ENCODE data around the gene DROSHA. TPM values are rescaled to one million over a fixed set of nuclear protein-coding genes. Genes with fewer than 3 reads are reported as not detected.

Gene DROSHA
- total RNA-seq, 2 donors from 2014 or later = 45.6 to 57.4 TPM

DNA sequence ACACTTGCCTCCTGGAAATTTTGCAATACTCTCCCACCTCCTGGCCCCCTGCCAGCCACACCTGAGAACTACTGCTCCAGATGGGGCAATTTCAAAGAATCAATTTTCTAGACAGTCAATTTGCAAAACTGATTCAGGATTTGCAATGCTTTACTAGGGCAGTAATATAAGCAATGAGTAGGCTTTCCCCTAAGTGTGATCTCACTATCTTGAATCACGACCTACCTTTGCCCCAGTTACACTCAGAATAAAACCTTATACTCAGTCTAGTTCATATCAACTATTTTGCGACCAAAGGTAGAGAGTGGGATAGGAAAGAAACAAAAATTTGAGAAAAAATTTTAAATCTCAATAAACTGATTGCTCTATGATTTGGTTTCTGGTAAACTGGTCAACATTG lies 54.4 kb downstream of the DROSHA start:
- ATAC-seq = no peak
- H3K36me3 Mint-ChIP-seq (ENCODE audit: low read depth) = peaks cover 25% of the 10 kb centered on the region

DNA sequence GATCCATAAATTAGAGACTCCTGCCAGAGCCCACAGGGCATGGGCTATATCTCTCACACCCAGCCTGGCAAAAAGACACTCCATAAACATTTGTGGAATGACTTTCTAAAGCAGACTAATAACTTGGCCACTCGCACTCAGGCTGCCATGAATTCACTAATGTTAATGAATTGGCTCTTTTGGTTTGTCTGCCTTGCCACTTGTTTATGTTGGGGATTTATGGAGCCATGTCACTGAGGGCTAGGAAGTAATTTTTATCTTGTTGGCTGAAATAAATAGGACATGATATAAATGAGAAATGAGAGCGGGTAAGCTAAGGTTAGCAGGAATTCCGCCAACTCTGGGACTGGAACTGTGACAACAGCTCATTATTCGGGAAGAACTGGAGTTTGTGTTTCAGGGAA lies 55.2 kb downstream of the DROSHA start:
- no peaks in the 10 kb centered on the region for H3K27me3 Mint-ChIP-seq
- no peak for ATAC-seq
- H3K27ac Mint-ChIP-seq = no peak overlapping the region
- peaks cover 6% of the 10 kb centered on the region for H3K4me1 Mint-ChIP-seq
- no peaks in the 10 kb centered on the region for H3K9me3 ChIP-seq (ENCODE audit: control insufficient read depth, low read length, poor library complexity, severe bottlenecking)
- H3K36me3 Mint-ChIP-seq (ENCODE audit: low read depth) = peaks cover 17% of the 10 kb centered on the region
- no peak for DNase-seq
- no peak overlapping the region for H3K4me3 Mint-ChIP-seq

More for the DNA sequence above, 54.4 kb downstream of the DROSHA start:
- peaks cover 10% of the 10 kb centered on the region for H3K4me1 Mint-ChIP-seq
- no peak overlapping the region for H3K27ac Mint-ChIP-seq
- H3K4me3 Mint-ChIP-seq = no peak overlapping the region
- DNase-seq = no peak
- H3K9me3 ChIP-seq (ENCODE audit: control insufficient read depth, low read length, poor library complexity, severe bottlenecking) = no peaks in the 10 kb centered on the region
- H3K27me3 Mint-ChIP-seq = no peaks in the 10 kb centered on the region

DNA sequence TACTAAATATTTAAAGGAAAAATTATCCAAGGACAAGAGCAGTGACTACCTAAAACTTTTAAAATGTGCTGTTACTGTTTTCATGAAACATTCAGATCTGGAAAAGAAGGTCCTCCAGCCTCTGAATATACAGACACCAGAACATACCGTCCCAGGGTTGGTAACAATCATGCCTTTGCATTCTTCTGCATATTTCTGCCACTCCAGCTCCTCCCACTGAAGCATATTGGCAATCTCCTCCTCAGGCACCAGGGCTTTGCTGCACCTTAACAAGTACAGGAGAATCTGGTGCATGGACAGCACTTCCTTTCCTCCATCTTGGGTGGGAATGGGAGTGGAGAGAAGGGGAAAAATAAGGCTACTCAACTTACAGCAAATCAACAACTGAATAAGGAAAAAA lies 60.0 kb downstream of the DROSHA start:
- DNase-seq (no peak), ATAC-seq (no peak)
- peaks cover 2% of the 10 kb centered on the region for H3K4me1 Mint-ChIP-seq
- no peaks in the 10 kb centered on the region for H3K27me3 Mint-ChIP-seq
- H3K4me3 Mint-ChIP-seq = no peak overlapping the region
- H3K36me3 Mint-ChIP-seq (ENCODE audit: low read depth) = peaks cover 16% of the 10 kb centered on the region
- no peaks in the 10 kb centered on the region for H3K9me3 ChIP-seq (ENCODE audit: control insufficient read depth, low read length, poor library complexity, severe bottlenecking)
- no peak overlapping the region for H3K27ac Mint-ChIP-seq

DNA sequence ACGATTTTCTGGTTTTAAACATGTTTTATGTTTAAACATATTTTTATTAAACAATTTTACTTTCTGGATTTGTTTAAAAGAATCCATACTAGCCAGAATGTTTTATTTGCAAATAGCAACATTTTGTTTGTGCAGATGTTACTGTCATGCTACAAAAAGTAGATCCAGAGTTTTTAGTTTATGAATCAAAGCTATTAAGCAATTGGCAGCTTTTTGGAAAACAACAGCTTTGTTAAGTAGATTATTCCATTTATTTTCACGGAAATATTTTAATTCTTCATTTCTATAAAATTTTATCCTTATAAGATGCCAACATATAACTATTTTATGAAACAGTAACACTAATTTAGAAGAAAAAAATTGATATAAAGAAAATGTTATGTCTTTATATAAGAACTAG lies 60.9 kb downstream of the DROSHA start:
- H3K27ac Mint-ChIP-seq = no peak overlapping the region
- H3K4me1 Mint-ChIP-seq = peaks cover 2% of the 10 kb centered on the region
- H3K9me3 ChIP-seq (ENCODE audit: control insufficient read depth, low read length, poor library complexity, severe bottlenecking) = no peaks in the 10 kb centered on the region
- no peaks in the 10 kb centered on the region for H3K27me3 Mint-ChIP-seq
- no peak for DNase-seq
- H3K36me3 Mint-ChIP-seq (ENCODE audit: low read depth) = peaks cover 14% of the 10 kb centered on the region
- ATAC-seq = no peak
- no peak overlapping the region for H3K4me3 Mint-ChIP-seq

DNA sequence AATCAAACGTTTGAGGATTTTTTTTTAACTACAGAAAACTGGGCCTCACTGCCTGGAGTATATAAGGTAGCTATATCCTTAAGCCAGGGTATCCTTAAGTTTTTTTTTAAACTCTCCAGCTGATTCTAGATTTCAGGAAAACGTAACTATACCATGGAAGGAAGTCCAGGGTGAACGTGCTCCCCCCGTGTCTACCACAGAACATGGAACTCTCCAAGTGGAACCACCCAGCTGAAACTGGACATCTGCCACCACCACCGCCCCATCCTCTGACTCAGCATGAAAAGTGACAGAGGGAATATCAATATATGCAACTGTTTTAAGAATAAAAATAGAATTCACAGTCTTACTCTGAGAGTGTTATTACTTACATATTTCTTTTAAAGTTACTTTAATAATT lies 61.3 kb downstream of the DROSHA start:
- H3K27ac Mint-ChIP-seq = no peak overlapping the region
- DNase-seq (no peak), ATAC-seq (no peak)
- H3K4me1 Mint-ChIP-seq = peaks cover 2% of the 10 kb centered on the region
- H3K27me3 Mint-ChIP-seq = no peaks in the 10 kb centered on the region
- H3K9me3 ChIP-seq (ENCODE audit: control insufficient read depth, low read length, poor library complexity, severe bottlenecking) = no peaks in the 10 kb centered on the region
- H3K4me3 Mint-ChIP-seq = no peak overlapping the region
- peaks cover 13% of the 10 kb centered on the region for H3K36me3 Mint-ChIP-seq (ENCODE audit: low read depth)

DNA sequence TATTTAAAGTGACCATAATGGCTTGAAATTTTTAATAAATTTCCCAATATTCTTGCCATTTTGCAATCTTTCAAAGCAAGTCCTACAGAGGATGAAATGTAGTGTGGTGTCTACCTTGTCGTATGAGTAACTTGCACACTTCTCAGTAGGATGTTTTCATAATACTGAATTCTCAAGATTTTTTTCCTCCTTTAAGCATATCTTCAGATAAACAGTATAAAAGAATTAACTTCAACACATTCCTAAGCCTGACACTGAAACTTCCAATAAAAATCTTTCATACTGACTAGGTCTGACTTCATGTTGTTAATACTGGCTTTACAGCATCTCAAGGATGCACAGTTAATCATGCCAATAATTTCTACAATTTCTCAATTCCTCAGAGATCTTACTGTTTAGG lies 62.0 kb downstream of the DROSHA start:
- peaks cover 2% of the 10 kb centered on the region for H3K4me1 Mint-ChIP-seq
- H3K9me3 ChIP-seq (ENCODE audit: control insufficient read depth, low read length, poor library complexity, severe bottlenecking) = no peaks in the 10 kb centered on the region
- no peaks in the 10 kb centered on the region for H3K27me3 Mint-ChIP-seq
- no peak overlapping the region for H3K4me3 Mint-ChIP-seq
- DNase-seq (no peak), ATAC-seq (no peak)
- H3K36me3 Mint-ChIP-seq (ENCODE audit: low read depth) = peaks cover 9% of the 10 kb centered on the region
- no peak overlapping the region for H3K27ac Mint-ChIP-seq

DNA sequence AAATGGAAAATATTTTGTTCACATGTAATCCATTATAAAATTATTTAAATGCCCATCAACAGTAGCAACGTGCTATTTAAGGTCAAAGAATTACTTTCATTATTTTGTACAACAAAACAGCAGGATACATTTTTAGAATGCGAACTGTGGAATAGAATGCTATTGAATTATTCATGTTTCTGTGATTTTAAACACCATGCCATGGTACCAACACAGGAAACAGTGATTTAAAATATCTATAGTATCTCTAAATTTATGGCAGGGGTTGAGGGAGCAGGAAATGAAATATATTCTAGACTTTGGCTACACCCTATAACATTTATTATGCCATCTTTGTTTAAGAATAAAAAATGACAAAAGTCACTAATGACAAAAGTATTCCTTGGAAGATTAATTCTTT lies 62.4 kb downstream of the DROSHA start:
- Mint-ChIP-seq H3K4me3 (no peak overlapping the region), H3K4me1 (peaks cover 2% of the 10 kb centered on the region), H3K27ac (no peak overlapping the region), H3K27me3 (no peaks in the 10 kb centered on the region), H3K36me3 (ENCODE audit: low read depth) (peaks cover 9% of the 10 kb centered on the region)
- DNase-seq (no peak), ATAC-seq (no peak)
- no peaks in the 10 kb centered on the region for H3K9me3 ChIP-seq (ENCODE audit: control insufficient read depth, low read length, poor library complexity, severe bottlenecking)

DNA sequence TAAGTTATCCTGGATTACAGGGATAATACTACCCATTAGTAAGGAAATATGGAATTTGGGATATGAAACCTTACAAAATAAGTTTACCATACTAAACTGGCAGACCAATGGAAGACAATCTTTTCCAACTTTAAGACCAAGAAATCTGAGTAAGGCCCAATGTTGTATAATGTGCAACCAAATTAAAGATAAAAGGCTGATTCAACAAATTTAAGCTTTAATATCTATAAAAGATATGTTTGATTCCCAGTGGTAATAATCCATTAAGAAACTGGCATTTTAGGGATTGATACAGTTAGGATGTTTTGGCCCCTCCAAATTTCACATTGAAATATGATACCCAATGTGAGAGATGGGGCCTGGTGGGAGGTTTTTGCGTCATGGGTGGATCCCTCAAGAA lies 66.6 kb downstream of the DROSHA start:
- H3K27me3 Mint-ChIP-seq = no peaks in the 10 kb centered on the region
- no peaks in the 10 kb centered on the region for H3K9me3 ChIP-seq (ENCODE audit: control insufficient read depth, low read length, poor library complexity, severe bottlenecking)
- peaks cover 8% of the 10 kb centered on the region for H3K36me3 Mint-ChIP-seq (ENCODE audit: low read depth)
- ATAC-seq (no peak), DNase-seq (no peak)
- no peaks in the 10 kb centered on the region for H3K4me1 Mint-ChIP-seq
- no peak overlapping the region for H3K27ac Mint-ChIP-seq
- H3K4me3 Mint-ChIP-seq = no peak overlapping the region

DNA sequence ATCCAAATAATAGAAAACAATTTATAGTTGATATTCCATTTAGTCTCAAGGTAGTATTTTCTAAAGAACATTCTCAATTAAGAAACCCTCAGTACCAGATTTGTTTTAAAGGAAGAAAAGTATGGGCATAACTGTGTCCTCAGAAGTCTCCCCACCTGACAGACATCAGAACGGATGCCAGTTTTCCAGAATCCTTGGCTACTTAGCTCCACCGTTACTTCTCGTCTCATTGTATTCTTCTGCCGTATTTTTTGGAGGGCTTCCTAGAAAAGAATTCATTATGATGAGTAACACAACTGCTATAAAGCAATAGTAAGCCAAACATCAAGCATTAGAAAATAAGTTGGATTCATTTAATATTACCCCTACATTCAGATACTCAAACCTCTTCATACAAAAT lies 67.8 kb downstream of the DROSHA start:
- H3K9me3 ChIP-seq (ENCODE audit: control insufficient read depth, low read length, poor library complexity, severe bottlenecking) = no peaks in the 10 kb centered on the region
- no peak overlapping the region for H3K27ac Mint-ChIP-seq
- DNase-seq (no peak), ATAC-seq (no peak)
- H3K4me3 Mint-ChIP-seq = no peak overlapping the region
- H3K36me3 Mint-ChIP-seq (ENCODE audit: low read depth) = peaks cover 9% of the 10 kb centered on the region
- H3K27me3 Mint-ChIP-seq = no peaks in the 10 kb centered on the region
- no peaks in the 10 kb centered on the region for H3K4me1 Mint-ChIP-seq

DNA sequence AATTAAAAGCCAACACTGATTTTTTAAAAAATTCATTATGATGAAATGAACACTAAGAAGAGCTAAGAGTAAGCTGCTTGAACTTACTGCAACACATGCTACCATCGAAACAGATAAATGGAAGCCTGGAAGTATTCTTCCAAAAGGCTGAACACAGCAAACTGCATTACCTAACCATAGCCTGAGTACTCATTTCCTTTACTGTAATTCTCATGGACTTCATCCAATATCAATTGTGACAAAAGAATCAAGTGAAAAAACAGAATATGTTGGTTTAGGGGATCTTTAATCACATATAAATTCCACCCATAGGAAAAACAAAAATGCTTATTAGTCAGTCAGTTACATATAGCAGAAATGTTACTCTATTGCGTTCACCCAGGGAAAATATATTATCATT lies 68.5 kb downstream of the DROSHA start:
- Mint-ChIP-seq H3K4me3 (no peak overlapping the region), H3K27ac (no peak overlapping the region), H3K27me3 (no peaks in the 10 kb centered on the region), H3K4me1 (no peaks in the 10 kb centered on the region), H3K36me3 (ENCODE audit: low read depth) (peaks cover 9% of the 10 kb centered on the region)
- ATAC-seq = no peak
- no peaks in the 10 kb centered on the region for H3K9me3 ChIP-seq (ENCODE audit: control insufficient read depth, low read length, poor library complexity, severe bottlenecking)
- DNase-seq = no peak

- no peak for DNase-seq
- no peak overlapping the region for H3K27ac Mint-ChIP-seq
These were observed 72.3 kb downstream of the DROSHA start for GRCh38 chr5:31459594-31459993.

GRCh38 chr5:31455172-31455571 lies 76.7 kb downstream of the DROSHA start:
- Mint-ChIP-seq H3K4me3 (no peak overlapping the region), H3K27ac (no peak overlapping the region), H3K36me3 (ENCODE audit: low read depth) (peaks cover 14% of the 10 kb centered on the region), H3K4me1 (peaks cover 4% of the 10 kb centered on the region), H3K27me3 (no peaks in the 10 kb centered on the region)
- ATAC-seq = no peak
- DNase-seq = no peak
- no peaks in the 10 kb centered on the region for H3K9me3 ChIP-seq (ENCODE audit: control insufficient read depth, low read length, poor library complexity, severe bottlenecking)

More at GRCh38 chr5:31459594-31459993, 72.3 kb downstream of the DROSHA start:
- H3K4me3 Mint-ChIP-seq = no peak overlapping the region
- no peaks in the 10 kb centered on the region for H3K27me3 Mint-ChIP-seq
- no peaks in the 10 kb centered on the region for H3K4me1 Mint-ChIP-seq
- no peak for ATAC-seq
- no peaks in the 10 kb centered on the region for H3K9me3 ChIP-seq (ENCODE audit: control insufficient read depth, low read length, poor library complexity, severe bottlenecking)
- peaks cover 11% of the 10 kb centered on the region for H3K36me3 Mint-ChIP-seq (ENCODE audit: low read depth)

DNA sequence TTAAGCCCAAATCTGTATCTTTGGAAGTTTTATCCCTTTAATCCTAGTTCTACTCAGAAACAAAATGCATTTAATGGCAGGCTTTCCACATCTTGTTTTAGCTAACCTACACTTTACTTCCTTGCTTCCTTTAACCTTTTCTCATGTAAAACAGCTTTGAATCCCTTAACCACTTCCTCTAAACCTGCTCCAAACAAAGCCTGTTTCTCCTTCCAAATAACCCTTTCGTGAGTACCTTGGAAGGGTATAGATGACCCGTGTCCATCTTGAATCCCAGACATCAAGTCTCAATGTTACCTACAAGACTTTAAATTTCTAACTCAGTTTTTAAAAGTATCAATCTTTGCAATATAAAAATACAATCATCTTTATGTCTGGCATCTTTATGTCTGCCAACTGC lies 78.4 kb downstream of the DROSHA start:
- H3K27me3 Mint-ChIP-seq = no peaks in the 10 kb centered on the region
- H3K4me1 Mint-ChIP-seq = peaks cover 8% of the 10 kb centered on the region
- peak overlapping the region; percentile 25 for H3K4me3 Mint-ChIP-seq
- DNase-seq = no peak
- ATAC-seq = no peak
- peak overlapping the region; percentile 49 for H3K27ac Mint-ChIP-seq
- peaks cover 17% of the 10 kb centered on the region for H3K36me3 Mint-ChIP-seq (ENCODE audit: low read depth)
- H3K9me3 ChIP-seq (ENCODE audit: control insufficient read depth, low read length, poor library complexity, severe bottlenecking) = no peaks in the 10 kb centered on the region

DNA sequence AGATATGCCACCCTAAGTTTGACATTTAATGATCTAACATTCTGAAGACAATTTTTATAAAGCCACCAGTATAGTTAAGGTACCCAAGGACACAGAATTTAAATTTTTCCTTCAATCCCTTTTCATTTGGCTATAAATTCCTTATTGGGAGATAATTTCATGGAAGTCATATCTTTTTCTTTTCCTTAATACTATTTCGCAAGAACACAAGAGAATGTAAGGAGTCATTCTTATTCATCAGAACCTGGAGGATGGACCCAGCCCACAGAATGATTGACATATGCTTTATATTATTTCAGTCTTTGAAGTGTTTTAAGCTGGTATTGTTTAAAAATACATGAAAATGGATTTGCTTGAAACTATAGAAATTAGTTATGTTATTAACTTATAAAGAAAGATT lies 79.6 kb downstream of the DROSHA start:
- no peaks in the 10 kb centered on the region for H3K9me3 ChIP-seq (ENCODE audit: control insufficient read depth, low read length, poor library complexity, severe bottlenecking)
- peaks cover 23% of the 10 kb centered on the region for H3K36me3 Mint-ChIP-seq (ENCODE audit: low read depth)
- H3K4me1 Mint-ChIP-seq = peaks cover 8% of the 10 kb centered on the region
- H3K4me3 Mint-ChIP-seq = no peak overlapping the region
- DNase-seq (no peak), ATAC-seq (no peak)
- no peak overlapping the region for H3K27ac Mint-ChIP-seq
- no peaks in the 10 kb centered on the region for H3K27me3 Mint-ChIP-seq

GRCh38 chr5:31449962-31450361 lies 81.9 kb downstream of the DROSHA start:
- no peak for ATAC-seq
- no peak overlapping the region for H3K4me3 Mint-ChIP-seq
- no peak overlapping the region for H3K27ac Mint-ChIP-seq

More at GRCh38 chr5:31449962-31450361, 81.9 kb downstream of the DROSHA start:
- no peaks in the 10 kb centered on the region for H3K9me3 ChIP-seq (ENCODE audit: control insufficient read depth, low read length, poor library complexity, severe bottlenecking)
- H3K36me3 Mint-ChIP-seq (ENCODE audit: low read depth) = peaks cover 26% of the 10 kb centered on the region
- DNase-seq = no peak
- no peaks in the 10 kb centered on the region for H3K27me3 Mint-ChIP-seq
- H3K4me1 Mint-ChIP-seq = peaks cover 8% of the 10 kb centered on the region

All from T-helper 17 cell (primary cell).